ENCODE data around the gene CYSLTR2.
"Not testable (repeated sequence)": the region's sequence is repeated elsewhere in the genome, so short reads cannot be mapped to it uniquely, and the experiment has no call there.

The CYSLTR2 gene

GRCh38 chr13:48645845-48646244 is 7.9 kb upstream of the CYSLTR2 start:
- DNase-seq = no peak

- no peak for DNase-seq
These were observed 6.9 kb upstream of the CYSLTR2 start for GRCh38 chr13:48646791-48647190.

- DNase-seq = no peak
These were observed 6.1 kb upstream of the CYSLTR2 start for GRCh38 chr13:48647625-48648024.

- peak in 1 of 2 donors; percentile 9 for DNase-seq
These were observed 5.3 kb upstream of the CYSLTR2 start for GRCh38 chr13:48648446-48648845.

- no peak for DNase-seq
These were observed 768 bp upstream of the CYSLTR2 start for GRCh38 chr13:48652851-48653471.

- DNase-seq = no peak
These were observed 782 bp downstream of the CYSLTR2 start for GRCh38 chr13:48654511-48654910.

GRCh38 chr13:48655291-48655690 is 1.6 kb downstream of the CYSLTR2 start:
- DNase-seq = no peak

GRCh38 chr13:48656608-48657007 is 2.9 kb downstream of the CYSLTR2 start:
- DNase-seq = no peak

GRCh38 chr13:48660361-48661076 is 6.8 kb downstream of the CYSLTR2 start:
- DNase-seq = peak in 1 of 2 donors; percentile 59

GRCh38 chr13:48661107-48661506 is 7.4 kb downstream of the CYSLTR2 start:
- DNase-seq = no peak

- DNase-seq = no peak
These were observed 8.5 kb downstream of the CYSLTR2 start for GRCh38 chr13:48662226-48662625.

- no peak for DNase-seq
These were observed 13.4 kb downstream of the CYSLTR2 start for GRCh38 chr13:48667136-48667535.

- DNase-seq = not testable (repeated sequence)
These were observed 17.7 kb downstream of the CYSLTR2 start for GRCh38 chr13:48671421-48671820.

GRCh38 chr13:48675247-48675646 is 21.5 kb downstream of the CYSLTR2 start:
- DNase-seq = no peak

- DNase-seq = no peak
These were observed 24.6 kb downstream of the CYSLTR2 start for GRCh38 chr13:48678316-48678715.

- no peak for DNase-seq
These were observed 26.4 kb downstream of the CYSLTR2 start for GRCh38 chr13:48679941-48680680.

GRCh38 chr13:48680756-48681392 is 27.1 kb downstream of the CYSLTR2 start:
- DNase-seq = no peak

- no peak for DNase-seq
These were observed 28.2 kb downstream of the CYSLTR2 start for GRCh38 chr13:48681905-48682304.

GRCh38 chr13:48682436-48682835 is 28.7 kb downstream of the CYSLTR2 start:
- no peak for DNase-seq

- no peak for DNase-seq
These were observed 33.0 kb downstream of the CYSLTR2 start for GRCh38 chr13:48686636-48687210.

- DNase-seq = no peak
These were observed 33.5 kb downstream of the CYSLTR2 start for GRCh38 chr13:48687249-48687648.

GRCh38 chr13:48693998-48694397 is 40.3 kb downstream of the CYSLTR2 start:
- DNase-seq = no peak

- no peak for DNase-seq
These were observed 42.0 kb downstream of the CYSLTR2 start for GRCh38 chr13:48695776-48696175.
